ENCODE measurements around the gene JAZF1. TPM values are rescaled to one million over a fixed set of nuclear protein-coding genes. Genes with fewer than 3 reads are reported as not detected.

JAZF1 gene
- total RNA-seq, 2 donors from 2014 or later, result 13.9 to 16.5 TPM

GRCh38 chr7:27960415-27960814, 220.2 kb downstream of the JAZF1 start:
- H3K27me3 ChIP-seq (replicated peaks; ENCODE audit: insufficient read depth), result no peaks in the 10 kb centered on the region
- H3K36me3 ChIP-seq, result no peaks in the 10 kb centered on the region
- no peak overlapping the region for H3K4me3 ChIP-seq
- H3K4me1 ChIP-seq (ENCODE audit: control insufficient read depth in 1 of 2, low read depth in 2 of 2), result no peaks in the 10 kb centered on the region
- ATAC-seq (ENCODE audit: insufficient number of reproducible peaks, low FRiP score, low read depth), result no peak
- no peak overlapping the region for H3K27ac ChIP-seq
- H3K9me3 ChIP-seq, result no peaks in the 10 kb centered on the region
- no peak for DNase-seq (ENCODE audit: low spot score)
- no peak for TF ChIP-seq CTCF (IDR thresholded peaks at IDR 0.05)

- no peaks in the 10 kb centered on the region for H3K36me3 ChIP-seq
- DNase-seq (ENCODE audit: low spot score) (no peak), ATAC-seq (ENCODE audit: insufficient number of reproducible peaks, low FRiP score, low read depth) (no peak)
- H3K4me1 ChIP-seq (ENCODE audit: control insufficient read depth in 1 of 2, low read depth in 2 of 2), result no peaks in the 10 kb centered on the region
- TF ChIP-seq CTCF (IDR thresholded peaks at IDR 0.05), result no peak
- no peaks in the 10 kb centered on the region for H3K27me3 ChIP-seq (replicated peaks; ENCODE audit: insufficient read depth)
- H3K4me3 ChIP-seq, result no peak overlapping the region
- H3K27ac ChIP-seq, result no peak overlapping the region
- H3K9me3 ChIP-seq, result no peaks in the 10 kb centered on the region
Observed at GRCh38 chr7:27958933-27959548, 221.6 kb downstream of the JAZF1 start.

GRCh38 chr7:27955596-27955995, 225.0 kb downstream of the JAZF1 start:
- no peaks in the 10 kb centered on the region for H3K36me3 ChIP-seq
- H3K27me3 ChIP-seq (replicated peaks; ENCODE audit: insufficient read depth), result no peaks in the 10 kb centered on the region
- H3K27ac ChIP-seq, result no peak overlapping the region
- no peak for ATAC-seq (ENCODE audit: insufficient number of reproducible peaks, low FRiP score, low read depth)
- H3K9me3 ChIP-seq, result no peaks in the 10 kb centered on the region
- no peak for DNase-seq (ENCODE audit: low spot score)
- H3K4me3 ChIP-seq, result no peak overlapping the region
- H3K4me1 ChIP-seq (ENCODE audit: control insufficient read depth in 1 of 2, low read depth in 2 of 2), result peaks cover 3 to 21% of the 10 kb centered on the region in 2 donors
- TF ChIP-seq CTCF (IDR thresholded peaks at IDR 0.05), result no peak

- ATAC-seq (ENCODE audit: insufficient number of reproducible peaks, low FRiP score, low read depth) (no peak), DNase-seq (ENCODE audit: low spot score) (no peak)
- Histone ChIP-seq H3K27ac (no peak overlapping the region), H3K9me3 (no peaks in the 10 kb centered on the region), H3K36me3 (no peaks in the 10 kb centered on the region), H3K4me3 (no peak overlapping the region), H3K27me3 (replicated peaks; ENCODE audit: insufficient read depth) (no peaks in the 10 kb centered on the region), H3K4me1 (ENCODE audit: control insufficient read depth in 1 of 2, low read depth in 2 of 2) (peaks cover 3 to 21% of the 10 kb centered on the region in 2 donors)
- TF ChIP-seq CTCF (IDR thresholded peaks at IDR 0.05), result no peak
Observed at GRCh38 chr7:27955011-27955410, 225.6 kb downstream of the JAZF1 start.

- H3K36me3 ChIP-seq, result no peaks in the 10 kb centered on the region
- TF ChIP-seq CTCF (IDR thresholded peaks at IDR 0.05), result no peak
- peaks cover 3 to 21% of the 10 kb centered on the region in 2 donors for H3K4me1 ChIP-seq (ENCODE audit: control insufficient read depth in 1 of 2, low read depth in 2 of 2)
- H3K27ac ChIP-seq, result no peak overlapping the region
- H3K27me3 ChIP-seq (replicated peaks; ENCODE audit: insufficient read depth), result no peaks in the 10 kb centered on the region
- H3K4me3 ChIP-seq, result no peak overlapping the region
- no peak for DNase-seq (ENCODE audit: low spot score)
- ATAC-seq (ENCODE audit: insufficient number of reproducible peaks, low FRiP score, low read depth), result no peak
- no peaks in the 10 kb centered on the region for H3K9me3 ChIP-seq
Observed at GRCh38 chr7:27953777-27954176, 226.8 kb downstream of the JAZF1 start.
